ENCODE data around the gene LYZL4. TPM values are rescaled to one million over a fixed set of nuclear protein-coding genes. Genes with fewer than 3 reads are reported as not detected.
A peak's percentile ranks its signal among the peaks of the same experiment; 100 is the strongest.

The LYZL4 gene
- total and polyA plus RNA-seq, 12 donors, result not detected

- H3K27me3 ChIP-seq, result no peaks in the 10 kb centered on the region
- no peaks in the 10 kb centered on the region for H3K36me3 ChIP-seq (replicated peaks in 1 of 2)
- no peak overlapping the region for H3K4me3 ChIP-seq
- intact Hi-C loops (cut with DNase I), result loop anchor here (2.0 to 5.0 kb wide), 3 partner anchors 195 to 212 kb away; no protein-coding TSS in a partner anchor
- H3K9me3 ChIP-seq (replicated peaks in 1 of 3), result no peaks in the 10 kb centered on the region
- TF ChIP-seq POLR2A (IDR thresholded peaks at IDR 0.05) (no peak), CTCF (IDR thresholded peaks at IDR 0.05) (peak; percentile 88 to 97 (median 95))
- H3K27ac ChIP-seq, result no peak overlapping the region
- H3K4me1 ChIP-seq (replicated peaks in 1 of 2), result no peaks in the 10 kb centered on the region
- 16 to 23% (median 20%) methylated on average over 8 to 9 of the region's 9 CpGs for WGBS, 4 donors
- peak; percentile 73 to 93 (median 84) for DNase-seq
These were observed 33.5 kb upstream of the LYZL4 start for GRCh38 chr3:42443819-42444436.

DNA sequence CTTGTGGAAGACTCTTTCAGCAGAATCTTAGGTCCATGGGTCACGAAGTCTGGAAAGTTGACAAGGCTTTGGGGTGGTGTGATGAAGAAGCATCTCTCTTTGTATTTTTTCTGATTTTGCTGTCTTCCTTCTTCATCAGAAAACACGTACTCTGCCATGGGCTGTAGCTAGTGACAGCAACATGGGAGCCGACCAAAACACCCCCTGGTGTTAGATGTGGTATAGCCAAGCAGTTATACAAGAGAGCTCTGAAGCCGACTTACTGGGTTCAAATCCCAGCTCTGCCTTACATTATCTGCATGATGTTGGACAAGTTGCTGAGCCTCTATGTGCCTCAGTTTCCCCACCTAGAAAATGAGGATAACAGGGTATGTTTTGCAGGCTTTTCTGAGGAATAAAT is 32.9 kb upstream of the LYZL4 start:
- WGBS, 4 donors, result 54 to 64% (median 59%) methylated on average over 4 of the region's 4 CpGs

DNA sequence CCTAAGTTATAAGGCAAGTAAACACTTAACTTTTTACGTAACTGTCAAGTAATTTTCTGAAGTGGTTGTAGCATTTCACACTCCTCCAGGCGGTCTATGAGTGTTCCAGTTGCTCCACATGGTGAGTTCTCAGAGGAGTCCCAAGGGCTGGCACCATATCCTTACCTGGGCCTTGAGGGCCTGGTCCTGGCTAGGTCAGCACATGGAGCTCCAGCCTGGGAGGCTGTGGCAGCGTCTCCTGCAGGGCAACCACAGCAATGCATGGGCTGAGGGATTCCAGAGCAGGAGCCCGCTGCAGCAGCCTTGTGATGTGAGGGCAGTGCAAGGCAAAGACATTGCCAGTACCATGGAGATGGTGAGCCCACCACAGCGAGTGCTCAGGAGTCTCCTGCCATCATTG is 32.2 kb upstream of the LYZL4 start:
- no peak overlapping the region for H3K27ac ChIP-seq
- H3K4me1 ChIP-seq (replicated peaks in 1 of 2), result no peaks in the 10 kb centered on the region
- WGBS, 4 donors, result 71 to 84% (median 79%) methylated on average over 5 of the region's 5 CpGs
- intact Hi-C loops (cut with DNase I), result loop anchor here (2.0 to 5.0 kb wide), 3 partner anchors 194 to 210 kb away; no protein-coding TSS in a partner anchor
- no peaks in the 10 kb centered on the region for H3K36me3 ChIP-seq (replicated peaks in 1 of 2)
- no peak overlapping the region for H3K4me3 ChIP-seq
- TF ChIP-seq POLR2A (IDR thresholded peaks at IDR 0.05) (no peak), CTCF (IDR thresholded peaks at IDR 0.05) (no peak)
- H3K9me3 ChIP-seq (replicated peaks in 1 of 3), result no peaks in the 10 kb centered on the region
- no peaks in the 10 kb centered on the region for H3K27me3 ChIP-seq
- no peak for DNase-seq

More for the DNA sequence above, 32.9 kb upstream of the LYZL4 start:
- no peak for DNase-seq
- no peak for TF ChIP-seq CTCF (IDR thresholded peaks at IDR 0.05)
- no peak for TF ChIP-seq POLR2A (IDR thresholded peaks at IDR 0.05)
- intact Hi-C loops (cut with DNase I), result loop anchor here (2.0 to 5.0 kb wide), 3 partner anchors 194 to 211 kb away; no protein-coding TSS in a partner anchor
- H3K27me3 ChIP-seq, result no peaks in the 10 kb centered on the region
- H3K27ac ChIP-seq, result no peak overlapping the region
- H3K9me3 ChIP-seq (replicated peaks in 1 of 3), result no peaks in the 10 kb centered on the region
- H3K4me1 ChIP-seq (replicated peaks in 1 of 2), result no peaks in the 10 kb centered on the region
- no peak overlapping the region for H3K4me3 ChIP-seq
- H3K36me3 ChIP-seq (replicated peaks in 1 of 2), result no peaks in the 10 kb centered on the region

DNA sequence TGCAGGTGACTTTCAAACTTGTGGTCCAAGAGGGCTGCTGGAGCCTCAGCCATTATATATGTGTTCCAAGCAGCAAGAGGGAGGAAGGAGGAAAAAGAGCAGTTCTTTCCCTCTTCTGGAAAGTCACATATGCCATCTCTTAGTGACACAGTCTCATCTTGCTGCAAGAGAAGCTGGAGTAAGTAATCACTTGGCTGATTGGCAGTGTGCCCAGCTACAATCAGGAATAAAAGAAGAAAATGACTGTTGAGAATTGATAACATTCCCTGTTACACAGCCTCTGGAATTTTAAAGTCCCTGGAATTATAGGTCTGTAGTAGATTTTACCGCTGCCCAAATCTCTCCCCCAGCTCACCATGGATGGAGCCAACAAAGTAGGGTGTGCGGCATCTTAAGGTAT is 31.4 kb upstream of the LYZL4 start:
- WGBS, 4 donors, result 75 to 89% (median 82%) methylated on average over 2 of the region's 2 CpGs
- intact Hi-C loops (cut with DNase I), result loop anchor here (2.0 to 5.0 kb wide), 3 partner anchors 193 to 209 kb away; no protein-coding TSS in a partner anchor

More for the DNA sequence above, 31.4 kb upstream of the LYZL4 start:
- H3K4me1 ChIP-seq (replicated peaks in 1 of 2), result no peaks in the 10 kb centered on the region
- H3K36me3 ChIP-seq (replicated peaks in 1 of 2), result no peaks in the 10 kb centered on the region
- H3K27ac ChIP-seq, result no peak overlapping the region
- no peaks in the 10 kb centered on the region for H3K9me3 ChIP-seq (replicated peaks in 1 of 3)
- no peaks in the 10 kb centered on the region for H3K27me3 ChIP-seq
- peak in 2 of 7 donors; percentile 20 to 21 for DNase-seq
- H3K4me3 ChIP-seq, result no peak overlapping the region
- TF ChIP-seq CTCF (IDR thresholded peaks at IDR 0.05) (no peak), POLR2A (IDR thresholded peaks at IDR 0.05) (no peak)
